ENCODE results near the gene ADGRD1. TPM values are rescaled to one million over a fixed set of nuclear protein-coding genes. Genes with fewer than 3 reads are reported as not detected.

Gene ADGRD1
- total and polyA plus RNA-seq, 12 donors = 0.87 to 6.0 (median 1.6) TPM

DNA sequence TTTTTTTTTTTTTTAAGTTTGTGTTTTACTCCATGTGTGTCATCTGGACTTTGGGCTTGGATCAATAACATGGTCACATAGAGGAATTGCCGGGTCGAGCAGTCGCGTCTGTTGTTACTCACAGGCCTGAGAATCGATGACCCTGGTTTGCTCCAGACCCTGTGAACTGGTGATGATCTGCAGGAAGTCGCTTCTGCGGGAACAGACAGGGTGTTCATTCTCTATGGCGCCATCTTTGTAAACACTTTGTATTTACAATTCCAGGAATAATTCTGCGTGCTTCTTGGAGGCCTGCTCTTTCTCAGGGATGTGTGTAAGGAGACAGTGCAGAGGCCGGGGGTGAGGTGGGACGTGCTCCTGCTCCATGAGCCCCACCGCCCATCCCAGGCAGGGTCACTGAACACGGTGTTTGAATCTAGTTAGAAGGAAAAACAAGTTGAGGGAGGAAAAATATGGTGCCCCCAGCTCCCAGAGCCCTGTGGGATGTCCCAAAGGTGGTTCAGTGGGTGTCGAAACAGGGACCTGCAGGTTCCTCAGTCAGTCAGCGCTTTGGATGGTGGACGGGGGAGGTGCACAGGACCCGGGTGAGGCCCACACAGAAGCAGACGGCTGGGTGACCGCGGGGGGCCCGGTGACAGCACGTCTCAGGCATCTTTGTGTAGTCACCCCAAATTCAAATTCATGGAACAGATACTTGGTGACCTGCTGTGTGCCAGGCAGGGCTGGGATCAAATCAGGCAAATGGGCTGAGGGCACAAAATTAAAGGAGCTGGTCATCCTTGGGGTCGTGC lies 58.8 kb downstream of the ADGRD1 start:
- Histone ChIP-seq H3K27me3 (no peaks in the 10 kb centered on the region), H3K4me1 (replicated peaks in 1 of 2) (no peaks in the 10 kb centered on the region), H3K27ac (no peak overlapping the region), H3K4me3 (no peak overlapping the region), H3K9me3 (replicated peaks in 1 of 3) (no peaks in the 10 kb centered on the region), H3K36me3 (replicated peaks in 1 of 2) (no peaks in the 10 kb centered on the region)
- no peak for DNase-seq
- intact Hi-C loops (cut with DNase I) = no loop called here
- TF ChIP-seq POLR2A (IDR thresholded peaks at IDR 0.05) (no peak), CTCF (IDR thresholded peaks at IDR 0.05) (no peak)
- WGBS, 4 donors = 80 to 90% (median 89%) methylated on average over 15 to 23 of the region's 23 CpGs

GRCh38 chr12:131013118-131013517 lies 59.4 kb downstream of the ADGRD1 start:
- H3K4me3 ChIP-seq = no peak overlapping the region
- H3K9me3 ChIP-seq (replicated peaks in 1 of 3) = no peaks in the 10 kb centered on the region
- no peak overlapping the region for H3K27ac ChIP-seq
- intact Hi-C loops (cut with DNase I) = no loop called here
- no peaks in the 10 kb centered on the region for H3K4me1 ChIP-seq (replicated peaks in 1 of 2)
- H3K27me3 ChIP-seq = no peaks in the 10 kb centered on the region
- no peaks in the 10 kb centered on the region for H3K36me3 ChIP-seq (replicated peaks in 1 of 2)
- DNase-seq = no peak
- WGBS, 4 donors = 85 to 93% (median 89%) methylated on average over 7 of the region's 7 CpGs
- TF ChIP-seq POLR2A (IDR thresholded peaks at IDR 0.05) = no peak
- no peak for TF ChIP-seq CTCF (IDR thresholded peaks at IDR 0.05)

DNA sequence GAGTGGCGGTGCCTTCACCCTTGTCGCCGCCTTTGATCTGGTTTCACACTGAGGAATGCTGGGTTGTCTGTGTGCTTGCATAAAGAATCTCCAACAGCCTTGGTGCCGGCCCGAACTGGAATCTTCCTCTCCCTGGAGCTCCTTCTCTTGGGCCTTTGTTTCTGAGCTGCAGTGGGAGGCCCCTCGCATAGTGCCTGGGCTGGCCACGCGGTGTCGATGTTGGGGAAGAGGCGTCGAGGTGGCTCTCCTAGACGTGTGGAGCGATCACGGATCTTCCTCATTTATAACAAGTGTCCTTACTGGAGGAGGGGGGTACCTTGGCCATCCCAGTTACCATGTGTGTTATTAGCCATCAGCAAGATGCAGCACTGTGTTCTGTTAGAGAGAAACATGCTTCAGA lies 60.6 kb downstream of the ADGRD1 start:
- Histone ChIP-seq H3K27me3 (no peaks in the 10 kb centered on the region), H3K4me1 (replicated peaks in 1 of 2) (no peaks in the 10 kb centered on the region), H3K4me3 (no peak overlapping the region), H3K27ac (no peak overlapping the region), H3K9me3 (replicated peaks in 1 of 3) (no peaks in the 10 kb centered on the region), H3K36me3 (replicated peaks in 1 of 2) (no peaks in the 10 kb centered on the region)
- intact Hi-C loops (cut with DNase I) = no loop called here
- TF ChIP-seq CTCF (IDR thresholded peaks at IDR 0.05) (no peak), POLR2A (IDR thresholded peaks at IDR 0.05) (no peak)
- DNase-seq = no peak
- 76 to 88% (median 84%) methylated on average over 10 to 14 of the region's 14 CpGs for WGBS, 4 donors

DNA sequence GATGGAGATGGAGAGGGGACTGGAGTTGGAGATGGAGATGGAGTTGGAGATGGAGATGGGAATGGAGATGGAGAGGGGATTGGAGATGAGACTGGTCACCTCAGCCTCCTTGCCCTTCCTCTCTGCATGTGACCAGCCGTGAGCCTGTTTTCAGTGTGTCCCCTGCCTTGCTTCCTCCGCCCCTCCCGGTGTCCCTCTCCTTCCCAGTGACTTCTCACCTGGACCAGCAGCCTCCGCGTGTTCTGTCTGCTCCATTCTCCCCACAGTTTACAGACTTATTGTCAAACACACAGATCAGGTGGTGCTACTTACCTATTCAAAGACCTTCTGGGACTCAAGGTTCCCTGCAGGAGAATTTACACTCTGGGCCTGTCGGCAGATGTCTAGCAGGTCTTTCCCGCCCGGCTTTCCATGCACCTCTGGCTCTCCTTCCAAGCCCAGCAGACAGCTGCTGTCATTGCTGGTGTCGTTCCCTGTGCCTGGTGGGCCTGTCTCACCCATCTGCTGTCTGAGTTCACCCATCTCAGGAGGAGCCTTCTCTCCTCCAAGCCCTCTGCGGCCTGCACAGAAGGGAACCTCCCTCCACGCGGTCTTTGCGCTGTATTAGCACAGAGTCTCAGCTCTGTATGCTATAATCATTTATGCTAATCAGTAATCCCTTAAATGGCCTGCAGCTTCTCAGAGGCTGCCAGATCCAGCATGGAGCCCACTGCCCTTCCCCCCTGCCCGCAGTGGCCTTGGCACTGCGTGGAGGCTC lies 62.1 kb downstream of the ADGRD1 start:
- no peaks in the 10 kb centered on the region for H3K27me3 ChIP-seq
- intact Hi-C loops (cut with DNase I) = no loop called here
- H3K36me3 ChIP-seq (replicated peaks in 1 of 2) = no peaks in the 10 kb centered on the region

More for the DNA sequence above, 62.1 kb downstream of the ADGRD1 start:
- Histone ChIP-seq H3K4me3 (no peak overlapping the region), H3K9me3 (replicated peaks in 1 of 3) (no peaks in the 10 kb centered on the region), H3K4me1 (replicated peaks in 1 of 2) (no peaks in the 10 kb centered on the region), H3K27ac (no peak overlapping the region)
- DNase-seq = no peak
- whole genome bisulfite sequencing, 4 donors = 88 to 90% (median 88%) methylated on average over 15 of the region's 15 CpGs
- TF ChIP-seq CTCF (IDR thresholded peaks at IDR 0.05) (no peak), POLR2A (IDR thresholded peaks at IDR 0.05) (no peak)
